Measurements from ENCODE around the gene FNBP1. TPM values are rescaled to one million over a fixed set of nuclear protein-coding genes. Genes with fewer than 3 reads are reported as not detected.
"Not testable (repeated sequence)": the region's sequence is repeated elsewhere in the genome, so short reads cannot be mapped to it uniquely, and the experiment has no call there.

FNBP1 gene
- total RNA-seq, 4 donors from 2014 or later: 29.7 to 62.3 (median 40.0) TPM

- no peak for DNase-seq (ENCODE audit: low spot score in 2 of 2)
- TF ChIP-seq POLR2A (IDR thresholded peaks at IDR 0.05) (no peak), CTCF (IDR thresholded peaks at IDR 0.05) (no peak)
- WGBS, 2 donors: 82 to 86% methylated on average over 3 of the region's 3 CpGs
- intact Hi-C loops (cut with DNase I; ENCODE audit: low total_unique reads): no loop called here
- H3K4me3 ChIP-seq (ENCODE audit: low read depth, poor library complexity, severe bottlenecking): no peak overlapping the region
These were observed 53.7 kb downstream of the FNBP1 start for GRCh38 chr9:129989362-129989708.

- WGBS, 2 donors: 76 to 77% methylated on average over 9 of the region's 9 CpGs
- no peak for DNase-seq (ENCODE audit: low spot score in 2 of 2)
- intact Hi-C loops (cut with DNase I; ENCODE audit: low total_unique reads): no loop called here
- TF ChIP-seq CTCF (IDR thresholded peaks at IDR 0.05) (no peak), POLR2A (IDR thresholded peaks at IDR 0.05) (no peak)
- H3K4me3 ChIP-seq (ENCODE audit: low read depth, poor library complexity, severe bottlenecking): no peak overlapping the region
These were observed 54.2 kb downstream of the FNBP1 start for GRCh38 chr9:129988607-129989361.

GRCh38 chr9:129987941-129988340 lies 55.0 kb downstream of the FNBP1 start:
- 92% methylated on average over 1 of the region's 1 CpG for WGBS, 2 donors
- TF ChIP-seq CTCF (IDR thresholded peaks at IDR 0.05) (no peak), POLR2A (IDR thresholded peaks at IDR 0.05) (no peak)
- intact Hi-C loops (cut with DNase I; ENCODE audit: low total_unique reads): no loop called here
- no peak overlapping the region for H3K4me3 ChIP-seq (ENCODE audit: low read depth, poor library complexity, severe bottlenecking)
- DNase-seq (ENCODE audit: low spot score in 2 of 2): no peak

GRCh38 chr9:129987047-129987446 lies 55.9 kb downstream of the FNBP1 start:
- intact Hi-C loops (cut with DNase I; ENCODE audit: low total_unique reads): no loop called here
- DNase-seq (ENCODE audit: low spot score in 2 of 2): no peak
- WGBS, 2 donors: 70 to 74% methylated on average over 8 of the region's 8 CpGs
- H3K4me3 ChIP-seq (ENCODE audit: low read depth, poor library complexity, severe bottlenecking): no peak overlapping the region
- TF ChIP-seq POLR2A (IDR thresholded peaks at IDR 0.05) (no peak), CTCF (IDR thresholded peaks at IDR 0.05) (no peak)

GRCh38 chr9:129984589-129984988 lies 58.4 kb downstream of the FNBP1 start:
- H3K4me3 ChIP-seq (ENCODE audit: low read depth, poor library complexity, severe bottlenecking); intact Hi-C loops (cut with DNase I; ENCODE audit: low total_unique reads); DNase-seq (ENCODE audit: low spot score in 2 of 2): not testable (repeated sequence)
- 85 to 87% methylated on average over 9 of the region's 9 CpGs for WGBS, 2 donors

GRCh38 chr9:129983891-129984290 lies 59.1 kb downstream of the FNBP1 start:
- no peak overlapping the region for H3K4me3 ChIP-seq (ENCODE audit: low read depth, poor library complexity, severe bottlenecking)
- intact Hi-C loops (cut with DNase I; ENCODE audit: low total_unique reads): no loop called here
- DNase-seq (ENCODE audit: low spot score in 2 of 2): no peak
- 35 to 54% methylated on average over 2 of the region's 2 CpGs for WGBS, 2 donors
- no peak for TF ChIP-seq CTCF (IDR thresholded peaks at IDR 0.05)
- no peak for TF ChIP-seq POLR2A (IDR thresholded peaks at IDR 0.05)

Measured in lower leg skin (tissue), 4 donors.